GM21423 (cell line): Measurements from ENCODE around the gene METRN.
A peak's percentile ranks its signal among the peaks of the same experiment; 100 is the strongest.
"Not testable (repeated sequence)": the region's sequence is repeated elsewhere in the genome, so short reads cannot be mapped to it uniquely, and the experiment has no call there.

Source experiments
- ATAC-seq: cut with Tn5 transposase; IDR thresholded peaks from one replicate; pipeline ENCODE4 v1.9.1; 2021; ENCODE audit warnings: mild to moderate bottlenecking, moderate library complexity; ENCODE audit not compliant: unreplicated experiment

The METRN gene

DNA sequence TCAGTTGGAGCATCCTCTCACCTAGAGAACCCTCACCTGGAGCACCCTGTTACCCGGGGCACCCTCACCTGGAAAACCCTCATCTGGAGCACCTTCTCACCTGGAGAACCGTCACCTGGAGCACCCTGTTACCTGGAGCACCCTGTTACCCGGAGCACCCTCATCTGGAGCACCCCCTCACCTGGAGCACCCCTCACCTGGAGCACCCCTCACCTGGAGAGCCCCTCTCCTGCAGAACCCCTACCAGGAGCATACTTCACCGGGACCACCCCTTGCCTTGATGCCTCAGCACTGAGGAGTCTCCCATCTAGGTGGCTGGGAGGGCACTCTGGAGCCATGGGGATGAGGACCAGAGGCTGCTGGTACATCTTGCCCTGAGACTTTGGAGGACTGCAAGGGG lies 6.0 kb upstream of the METRN start:
- no peak for ATAC-seq

DNA sequence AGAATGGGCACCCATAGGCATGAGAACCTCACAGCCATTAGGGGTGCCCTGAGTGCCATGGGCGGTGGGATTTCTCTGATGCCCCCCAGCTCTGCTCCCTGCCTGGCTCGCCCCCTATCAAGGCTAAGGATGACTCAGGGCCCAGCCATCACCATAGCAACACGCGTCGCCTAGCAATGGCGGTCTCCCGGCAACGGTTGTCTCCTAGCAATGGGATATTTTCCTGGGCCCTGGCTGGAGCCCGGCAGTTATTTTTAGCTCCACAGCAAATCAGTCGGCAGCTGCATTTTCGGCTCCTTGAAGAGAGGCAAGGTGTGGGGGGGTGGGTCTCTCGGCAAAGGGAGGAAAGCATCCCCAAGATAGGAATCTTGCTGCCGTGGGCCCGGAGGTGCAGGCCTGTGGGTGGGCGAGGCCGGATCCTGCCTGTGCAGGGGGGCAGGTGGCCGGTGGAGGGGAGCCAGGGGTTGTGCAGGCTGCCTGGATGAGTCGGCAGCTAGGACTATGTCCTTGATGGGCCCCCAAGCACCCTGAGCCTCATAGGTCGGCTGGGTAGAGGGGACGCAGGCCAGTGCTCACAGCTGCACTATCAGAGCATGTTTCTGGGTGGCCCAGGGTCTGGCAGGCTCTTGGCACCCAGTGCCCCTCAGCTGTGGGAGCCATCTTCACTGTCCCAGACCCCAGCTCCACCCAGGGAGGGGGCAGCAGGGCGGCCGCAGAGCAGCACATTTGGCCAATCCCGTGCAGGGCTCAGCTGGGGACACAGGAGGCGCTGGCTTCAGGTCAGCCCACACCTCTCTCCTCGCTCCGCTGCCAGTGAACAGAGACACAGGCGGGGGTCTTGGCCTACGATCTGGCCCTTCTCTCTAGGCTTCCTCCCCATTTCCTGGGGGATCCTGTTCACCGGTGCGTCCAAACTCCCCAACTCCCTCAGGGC lies 5.1 kb upstream of the METRN start:
- no peak for ATAC-seq

DNA sequence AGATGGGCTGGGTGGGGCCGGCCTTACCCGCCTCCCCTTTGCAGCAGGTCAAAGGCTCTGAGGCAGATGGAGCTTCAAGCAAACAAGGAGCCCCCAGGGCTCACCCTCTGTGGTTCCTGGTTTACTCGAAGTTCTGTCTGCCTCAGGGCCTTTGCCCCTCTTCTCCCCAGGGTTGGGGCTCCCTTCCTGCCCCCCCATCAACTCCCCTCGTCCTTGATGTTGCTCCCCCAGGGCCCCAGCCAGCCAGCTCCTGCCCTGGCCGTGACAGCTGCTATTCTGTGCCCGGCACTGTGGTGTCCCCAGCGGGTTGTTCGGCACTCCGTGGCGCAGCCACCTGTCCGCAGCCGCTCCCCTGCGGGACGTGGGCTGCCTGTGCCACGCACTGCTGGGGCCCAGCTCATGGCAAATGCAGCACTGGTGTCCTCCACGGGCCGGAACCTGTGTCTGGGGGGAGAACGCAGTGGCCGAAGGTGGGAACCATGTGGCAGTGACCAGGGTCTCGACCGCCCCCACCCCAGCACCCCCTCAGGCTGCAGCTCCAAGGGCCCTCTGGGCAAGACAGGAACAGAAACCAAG lies 4.3 kb upstream of the METRN start:
- no peak for ATAC-seq

DNA sequence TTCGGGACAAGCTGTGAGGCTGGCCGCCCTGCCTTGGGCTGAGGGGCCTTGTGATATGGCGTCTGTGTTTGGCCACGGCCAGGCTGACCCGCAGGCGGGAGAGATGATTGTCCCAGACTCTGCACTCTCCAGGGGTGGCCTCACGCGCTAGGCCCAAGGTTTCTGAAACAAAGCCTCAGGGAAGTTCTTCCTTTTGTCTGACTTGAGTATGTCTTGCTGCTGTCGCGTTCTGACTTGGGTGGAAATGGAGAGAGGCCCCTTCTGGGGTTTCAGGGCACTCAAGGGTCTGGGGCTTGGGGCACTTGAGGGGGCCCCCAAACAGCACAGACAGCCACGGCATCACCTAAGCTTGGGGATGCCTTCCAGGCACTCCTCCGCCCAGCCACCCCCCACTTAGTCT lies 3.8 kb upstream of the METRN start:
- no peak for ATAC-seq

DNA sequence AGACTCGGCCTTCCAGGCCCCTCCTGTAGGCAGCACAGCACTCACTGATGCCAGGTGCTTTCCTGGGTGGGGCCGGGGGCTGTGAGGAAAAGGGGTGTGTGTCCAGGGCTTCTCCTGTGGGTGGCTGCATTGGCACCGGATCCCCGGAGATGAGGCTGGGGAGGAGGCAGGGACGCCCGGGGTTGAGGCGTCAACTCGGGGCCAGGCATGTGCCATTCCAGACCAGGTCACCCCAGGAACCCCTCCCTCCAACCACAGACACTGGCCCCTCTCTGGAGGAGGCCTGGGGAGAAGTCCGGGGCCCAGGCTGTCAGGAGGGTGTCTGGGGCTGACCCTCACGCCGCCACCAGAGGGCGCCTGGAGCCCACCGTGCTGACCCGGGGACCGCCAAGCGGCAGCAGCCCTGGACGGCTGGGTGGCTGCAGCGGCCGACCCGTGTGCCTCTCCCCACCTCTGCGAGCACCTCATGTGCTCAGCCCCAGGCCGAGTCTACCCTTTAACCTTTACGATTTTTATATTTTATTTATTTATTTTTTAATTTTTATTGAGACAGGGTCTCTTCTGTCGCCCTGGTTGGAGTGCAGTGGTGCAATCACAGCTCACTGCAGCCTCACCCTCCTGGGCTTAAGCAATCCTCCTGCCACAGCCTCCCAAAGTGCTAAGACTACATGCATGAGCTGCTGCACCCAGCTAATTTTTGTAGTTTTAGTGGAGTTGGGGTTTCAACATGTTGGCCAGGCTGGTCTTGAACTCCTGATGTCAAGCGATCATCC lies 3.2 kb upstream of the METRN start:
- no peak for ATAC-seq

DNA sequence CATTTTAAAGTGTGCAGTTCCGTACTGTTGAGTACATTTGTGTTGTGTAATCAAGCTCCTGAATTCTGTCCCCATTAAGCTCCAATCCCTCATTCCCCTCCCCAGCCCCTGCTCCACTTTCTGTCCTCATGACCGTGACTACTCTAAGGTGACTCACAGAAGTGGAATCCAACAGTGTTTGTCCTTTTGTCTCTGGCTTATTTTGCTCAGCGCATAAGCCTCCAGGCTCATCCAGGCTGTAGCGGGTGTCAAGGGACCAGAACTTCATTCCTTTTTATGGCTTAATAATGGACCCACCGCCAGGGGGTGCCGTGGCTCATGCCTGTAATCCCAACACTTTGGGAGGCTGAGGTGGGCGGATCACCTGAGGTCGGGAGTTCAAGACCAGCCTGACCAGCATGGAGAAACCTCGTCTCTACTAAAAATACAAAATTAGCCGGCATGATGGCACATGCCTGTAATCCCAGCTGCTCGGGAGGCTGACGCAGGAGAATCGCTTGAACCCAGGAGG lies 2.1 kb upstream of the METRN start:
- not testable (repeated sequence) for ATAC-seq

DNA sequence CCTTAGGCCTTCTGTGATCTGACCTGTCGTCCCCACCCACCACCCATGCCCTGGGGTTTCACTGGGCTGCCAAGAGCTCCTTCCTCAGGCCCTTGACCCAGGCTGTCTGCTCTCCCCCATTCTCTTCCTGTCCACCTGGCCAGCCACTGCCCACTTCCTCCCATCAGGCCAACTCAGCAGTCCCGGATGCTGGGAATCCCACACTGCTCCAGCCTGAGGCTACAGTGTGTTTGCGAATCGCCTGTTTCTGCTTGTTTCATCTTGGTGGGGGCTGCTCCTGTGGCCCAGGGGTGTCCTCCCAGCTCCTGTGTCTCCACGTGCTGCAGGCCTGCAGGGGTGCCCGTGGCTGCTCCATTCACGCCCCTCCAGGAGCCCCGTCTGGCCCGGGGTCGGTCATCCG lies 839 bp upstream of the METRN start:
- no peak for ATAC-seq

DNA sequence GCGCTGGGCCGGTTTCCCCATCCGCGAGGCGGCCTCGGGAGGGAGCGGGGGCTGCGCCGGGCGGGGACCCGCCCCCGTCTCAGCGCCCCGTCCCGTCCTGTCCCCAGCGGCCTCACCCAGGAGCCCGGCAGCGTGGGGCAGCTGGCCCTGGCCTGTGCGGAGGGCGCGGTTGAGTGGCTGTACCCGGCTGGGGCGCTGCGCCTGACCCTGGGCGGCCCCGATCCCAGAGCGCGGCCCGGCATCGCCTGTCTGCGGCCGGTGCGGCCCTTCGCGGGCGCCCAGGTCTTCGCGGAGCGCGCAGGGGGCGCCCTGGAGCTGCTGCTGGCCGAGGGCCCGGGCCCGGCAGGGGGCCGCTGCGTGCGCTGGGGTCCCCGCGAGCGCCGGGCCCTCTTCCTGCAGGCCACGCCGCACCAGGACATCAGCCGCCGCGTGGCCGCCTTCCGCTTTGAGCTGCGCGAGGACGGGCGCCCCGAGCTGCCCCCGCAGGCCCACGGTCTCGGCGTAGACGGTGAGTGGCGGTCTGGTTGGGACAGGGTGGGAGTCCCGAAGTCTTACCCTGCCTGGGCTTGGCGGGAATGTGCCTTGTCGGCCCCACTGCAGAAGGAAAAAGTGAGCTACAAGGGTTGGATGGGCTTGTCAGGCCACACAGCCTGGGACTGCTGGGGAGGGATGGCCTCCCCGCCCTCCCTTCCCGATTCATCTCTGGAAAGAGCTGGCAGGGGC lies 720 bp downstream of the METRN start:
- ATAC-seq = no peak

DNA sequence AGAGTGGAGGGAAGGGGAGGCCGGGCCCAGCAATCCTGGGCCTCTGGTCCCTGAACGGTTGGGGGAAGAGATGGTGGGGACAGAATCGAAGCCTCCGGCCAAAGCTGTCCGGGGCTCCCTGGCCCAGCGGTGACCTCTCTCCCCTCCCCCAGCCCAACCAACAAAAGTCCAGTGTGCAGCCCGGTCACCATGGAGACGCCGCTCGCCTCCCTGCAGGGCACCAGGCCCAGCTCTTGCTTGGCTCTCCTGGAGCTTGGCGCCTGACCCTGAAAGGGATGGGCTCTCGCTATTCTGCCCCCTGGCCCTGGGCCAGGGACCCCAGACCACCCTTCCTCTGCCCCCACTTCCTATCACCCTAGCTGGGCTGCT lies 1.3 kb downstream of the METRN start:
- ATAC-seq = no peak

DNA sequence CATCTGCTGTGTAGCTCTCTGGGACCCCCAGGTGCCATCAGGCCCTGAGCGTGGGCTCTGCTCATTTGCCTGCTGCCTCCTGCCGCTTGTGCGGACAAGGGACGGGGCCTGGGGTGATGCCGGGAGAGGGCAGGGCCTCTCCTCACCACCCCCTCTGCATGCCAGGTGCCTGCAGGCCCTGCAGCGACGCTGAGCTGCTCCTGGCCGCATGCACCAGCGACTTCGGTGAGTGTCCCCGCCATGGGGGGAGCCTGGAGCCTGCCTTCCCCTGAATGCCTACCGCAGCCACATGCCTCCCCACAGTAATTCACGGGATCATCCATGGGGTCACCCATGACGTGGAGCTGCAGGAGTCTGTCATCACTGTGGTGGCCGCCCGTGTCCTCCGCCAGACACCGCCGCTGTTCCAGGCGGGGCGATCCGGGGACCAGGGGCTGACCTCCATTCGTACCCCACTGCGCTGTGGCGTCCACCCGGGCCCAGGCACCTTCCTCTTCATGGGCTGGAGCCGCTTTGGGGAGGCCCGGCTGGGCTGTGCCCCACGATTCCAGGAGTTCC lies 1.9 kb downstream of the METRN start:
- ATAC-seq = no peak

DNA sequence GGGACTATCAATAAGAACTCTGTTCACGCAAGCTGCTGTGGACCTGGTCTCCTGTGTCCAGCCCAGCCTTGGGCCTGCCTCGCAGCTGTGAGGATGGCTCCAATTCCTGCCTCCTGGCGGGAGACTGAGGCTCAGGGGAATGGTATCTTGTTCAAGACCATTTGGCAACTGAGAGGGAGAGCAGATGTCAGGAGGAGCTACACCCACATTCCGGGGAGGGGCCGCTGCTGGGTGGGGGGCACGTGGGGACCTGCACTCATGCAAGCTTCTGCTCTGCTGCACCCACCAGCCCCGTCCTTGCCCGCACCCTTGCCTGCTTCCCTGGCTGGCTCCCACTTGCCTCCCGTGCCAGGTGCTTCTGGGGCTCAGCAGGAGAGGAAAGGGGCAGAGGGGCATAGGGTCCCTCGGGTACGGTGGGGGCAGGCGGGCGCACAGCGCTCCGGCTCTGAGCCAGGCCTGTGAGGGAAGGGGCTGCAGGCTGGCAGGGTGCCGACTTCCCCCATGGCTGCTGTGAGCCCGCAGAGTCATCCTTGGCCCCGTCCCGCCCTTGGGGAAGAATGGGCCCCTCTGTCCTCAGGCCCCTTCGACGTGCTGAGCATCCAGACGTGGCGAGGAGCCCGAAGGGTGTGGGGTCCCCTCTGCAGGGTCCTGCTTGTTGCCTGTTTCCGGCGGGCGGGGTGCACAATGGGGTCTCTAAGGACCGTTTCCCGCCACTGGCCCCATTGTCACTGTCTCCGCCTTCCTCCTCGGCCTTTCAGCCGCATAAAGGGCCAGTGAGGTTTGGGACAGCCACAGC lies 2.7 kb downstream of the METRN start:
- ATAC-seq = no peak

DNA sequence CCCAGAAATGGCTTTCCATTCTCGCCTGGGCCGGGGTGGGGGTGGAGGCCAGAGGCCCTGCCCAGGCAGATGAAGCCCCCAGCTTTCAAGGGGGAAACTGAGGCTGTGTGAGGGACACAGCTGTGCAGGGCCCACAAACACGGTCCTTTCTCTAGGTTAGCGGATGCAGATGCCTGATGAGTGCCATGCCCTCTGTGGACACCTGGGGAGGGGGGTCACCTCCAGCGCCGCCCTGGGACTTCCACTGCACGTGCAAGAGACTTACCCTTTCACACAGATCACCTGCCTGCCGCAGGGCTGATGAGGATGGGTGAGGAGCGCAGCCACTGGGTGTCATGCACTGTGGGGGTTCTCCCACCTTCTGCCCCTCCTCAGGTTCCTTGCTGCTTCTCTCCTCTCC lies 3.5 kb downstream of the METRN start:
- ATAC-seq = no peak

DNA sequence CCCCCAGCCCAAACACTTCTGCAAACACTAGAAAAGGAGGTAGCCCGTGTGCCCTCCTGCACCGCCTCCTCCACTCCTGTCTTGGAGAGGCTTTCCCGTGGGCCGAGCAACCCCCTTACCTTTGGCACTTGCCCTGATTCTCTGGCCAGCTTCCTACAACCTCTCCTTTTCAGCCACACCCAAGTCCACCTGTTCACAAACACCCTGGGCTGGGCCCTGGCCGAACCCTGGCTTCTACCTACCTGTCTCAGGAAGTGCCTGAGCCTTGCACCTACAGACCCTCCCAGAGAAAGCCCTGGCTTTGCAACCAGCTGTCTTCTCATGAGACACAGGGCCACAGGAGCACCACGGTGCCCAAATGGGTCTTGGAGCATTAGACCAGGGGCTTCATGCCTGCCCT lies 4.0 kb downstream of the METRN start:
- ATAC-seq = no peak

DNA sequence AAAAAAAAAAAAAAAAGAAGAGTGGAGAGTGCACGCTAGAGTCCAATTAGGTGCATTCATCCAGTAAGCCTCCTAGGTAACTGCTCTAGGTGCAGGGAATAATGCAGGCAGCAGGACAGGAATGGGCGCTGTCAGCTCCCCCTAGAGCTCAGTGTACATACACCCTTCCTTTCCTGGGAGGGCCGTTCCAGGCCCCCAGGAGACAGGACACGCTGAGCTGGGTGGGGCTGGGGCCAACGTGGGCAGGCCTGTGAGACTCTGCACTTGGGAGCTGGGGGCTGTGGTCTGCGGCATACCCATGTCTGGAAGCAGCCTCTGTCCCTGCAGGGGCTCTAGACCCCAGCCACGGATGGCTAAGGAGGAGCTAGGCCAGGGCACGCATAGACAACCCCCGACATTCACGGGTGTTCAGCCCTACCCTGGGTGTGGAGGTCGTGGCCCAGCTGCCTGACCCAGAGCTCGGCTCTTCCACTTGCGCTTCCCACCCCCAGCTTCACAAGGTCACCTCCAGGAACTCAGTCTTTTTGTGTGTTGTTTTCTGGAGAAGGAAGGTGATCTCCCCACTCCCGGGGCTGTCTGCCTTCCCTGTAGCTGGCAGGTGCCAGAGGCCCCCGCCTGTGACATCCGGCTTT lies 5.0 kb downstream of the METRN start:
- no peak for ATAC-seq

DNA sequence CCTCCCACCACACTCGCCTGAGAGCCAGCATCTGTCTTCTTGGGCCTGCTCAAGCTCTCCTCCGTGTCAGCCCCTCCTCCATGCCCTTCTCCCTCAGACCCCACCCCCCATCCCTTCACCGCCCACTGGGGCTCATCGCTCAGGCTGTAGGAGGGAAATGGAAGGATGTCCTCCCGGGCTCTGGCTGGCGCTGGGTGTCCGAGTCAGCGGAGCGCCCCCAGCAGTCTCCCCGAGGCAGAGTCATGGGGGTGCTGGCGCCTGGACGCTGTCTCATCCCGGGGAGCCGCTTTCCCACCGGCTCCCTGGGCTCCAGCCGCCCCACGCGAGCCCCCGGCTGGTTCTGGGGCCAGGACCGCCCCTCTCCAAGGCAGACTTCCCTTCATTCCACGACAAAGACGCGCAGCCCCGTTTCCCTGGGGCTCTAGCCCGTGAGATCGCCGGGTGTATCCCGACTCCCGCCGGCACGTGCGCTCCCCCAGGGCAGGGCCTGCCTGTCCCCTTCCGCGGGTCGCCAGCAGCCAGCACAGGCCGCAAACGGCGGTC lies 5.6 kb downstream of the METRN start:
- peak; percentile 10 for ATAC-seq

DNA sequence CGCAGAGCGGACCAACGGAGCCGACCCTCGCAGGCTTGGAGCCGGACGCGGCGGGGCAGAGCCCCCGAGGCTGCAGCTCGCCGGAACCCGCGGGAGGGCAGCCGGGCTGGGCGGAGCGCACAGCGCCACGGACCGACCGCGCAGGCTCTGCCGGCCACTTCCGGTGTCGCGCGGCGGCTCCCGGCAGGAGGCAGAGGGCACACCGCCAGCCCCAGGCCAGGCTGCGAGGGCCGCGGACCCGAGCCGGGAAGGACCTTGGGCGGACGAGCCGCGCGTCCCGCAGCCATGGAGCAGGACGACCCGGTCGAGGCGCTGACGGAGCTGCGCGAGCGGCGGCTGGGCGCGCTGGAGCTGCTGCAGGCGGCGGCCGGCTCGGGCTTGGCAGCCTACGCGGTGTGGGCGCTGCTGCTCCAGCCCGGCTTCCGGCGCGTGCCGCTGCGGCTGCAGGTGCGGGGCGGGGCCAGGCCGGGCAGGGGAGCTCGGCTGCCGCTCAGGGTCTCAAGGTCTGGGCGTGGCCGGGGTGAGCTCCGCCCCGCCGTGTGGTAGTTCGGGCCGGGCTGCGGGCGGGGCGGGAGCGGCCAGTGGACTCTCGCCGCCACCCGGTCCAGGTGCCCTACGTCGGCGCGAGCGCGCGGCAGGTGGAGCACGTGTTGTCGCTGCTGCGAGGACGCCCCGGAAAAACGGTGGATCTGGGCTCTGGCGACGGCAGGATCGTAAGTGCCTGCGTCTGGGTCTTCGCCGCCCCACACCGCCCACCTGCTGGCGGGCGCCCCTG lies 6.3 kb downstream of the METRN start, which contains the start of gene ANTKMT:
TSS of gene ANTKMT (plus strand) at position 157 of the 775 bp plus-strand sequence. CDS start at position 286, 129 bp downstream.
- peak; percentile 67 for ATAC-seq

DNA sequence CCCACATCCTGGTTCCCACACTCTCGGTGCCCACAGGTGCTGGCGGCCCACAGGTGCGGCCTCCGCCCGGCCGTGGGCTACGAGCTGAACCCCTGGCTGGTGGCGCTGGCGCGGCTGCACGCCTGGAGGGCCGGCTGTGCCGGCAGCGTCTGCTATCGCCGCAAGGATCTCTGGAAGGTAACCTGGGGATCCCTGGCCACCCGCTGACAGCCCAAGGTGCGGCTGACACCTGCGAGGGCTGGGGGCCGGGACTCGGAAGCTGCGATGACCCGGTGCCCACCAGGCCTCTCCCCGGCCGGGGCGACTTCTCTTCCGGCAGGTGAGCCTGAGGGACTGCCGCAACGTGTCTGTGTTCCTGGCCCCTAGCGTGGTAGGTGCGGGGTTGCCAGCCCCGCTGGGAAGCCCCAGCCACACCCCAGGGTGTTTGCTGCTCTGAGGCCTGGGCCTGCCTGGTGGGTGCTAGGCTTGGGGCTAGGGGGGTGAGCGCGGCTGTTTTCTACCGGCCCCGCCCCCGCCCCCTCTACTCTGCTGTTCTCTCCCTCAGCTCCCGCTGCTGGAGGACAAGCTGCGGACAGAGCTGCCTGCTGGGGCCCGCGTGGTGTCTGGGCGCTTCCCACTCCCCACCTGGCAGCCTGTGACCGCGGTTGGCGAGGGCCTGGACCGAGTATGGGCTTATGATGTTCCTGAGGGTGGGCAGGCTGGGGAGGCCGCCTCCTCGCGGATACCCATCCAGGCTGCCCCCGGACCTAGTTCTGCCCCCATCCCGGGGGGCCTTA lies 7.0 kb downstream of the METRN start:
- no peak for ATAC-seq
